Measurements from ENCODE around the gene RGL1.

The RGL1 gene

DNA sequence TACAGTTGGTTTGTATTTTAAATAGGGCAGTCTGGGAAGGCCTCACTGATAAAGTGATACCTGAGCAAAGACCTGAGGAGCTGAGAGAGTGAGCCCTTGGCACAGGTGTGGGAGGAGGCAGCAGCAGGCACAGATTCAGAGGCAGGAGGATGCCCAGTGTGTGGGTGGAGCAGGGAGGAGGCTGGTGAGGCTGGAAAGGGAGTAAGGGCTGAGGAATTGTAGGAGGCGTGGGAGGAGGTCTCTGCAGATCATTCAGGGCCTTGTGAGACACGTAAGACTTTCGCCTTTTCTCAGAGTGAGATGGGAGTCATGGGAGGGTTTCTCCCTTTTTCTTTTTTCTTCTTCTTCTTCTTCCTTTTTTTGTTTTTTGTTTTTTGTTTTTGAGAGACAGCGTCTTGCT, 58.0 kb downstream of the RGL1 start:
- TF ChIP-seq, protein P1, sequence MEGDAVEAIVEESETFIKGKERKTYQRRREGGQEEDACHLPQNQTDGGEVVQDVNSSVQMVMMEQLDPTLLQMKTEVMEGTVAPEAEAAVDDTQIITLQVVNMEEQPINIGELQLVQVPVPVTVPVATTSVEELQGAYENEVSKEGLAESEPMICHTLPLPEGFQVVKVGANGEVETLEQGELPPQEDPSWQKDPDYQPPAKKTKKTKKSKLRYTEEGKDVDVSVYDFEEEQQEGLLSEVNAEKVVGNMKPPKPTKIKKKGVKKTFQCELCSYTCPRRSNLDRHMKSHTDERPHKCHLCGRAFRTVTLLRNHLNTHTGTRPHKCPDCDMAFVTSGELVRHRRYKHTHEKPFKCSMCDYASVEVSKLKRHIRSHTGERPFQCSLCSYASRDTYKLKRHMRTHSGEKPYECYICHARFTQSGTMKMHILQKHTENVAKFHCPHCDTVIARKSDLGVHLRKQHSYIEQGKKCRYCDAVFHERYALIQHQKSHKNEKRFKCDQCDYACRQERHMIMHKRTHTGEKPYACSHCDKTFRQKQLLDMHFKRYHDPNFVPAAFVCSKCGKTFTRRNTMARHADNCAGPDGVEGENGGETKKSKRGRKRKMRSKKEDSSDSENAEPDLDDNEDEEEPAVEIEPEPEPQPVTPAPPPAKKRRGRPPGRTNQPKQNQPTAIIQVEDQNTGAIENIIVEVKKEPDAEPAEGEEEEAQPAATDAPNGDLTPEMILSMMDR (IDR thresholded peaks at IDR 0.05; ENCODE audit: insufficient read depth, missing control alignments) = no peak
- no peak for FAIRE-seq
- DNase-seq (ENCODE audit: insufficient read length, low spot score) = no peak

DNA sequence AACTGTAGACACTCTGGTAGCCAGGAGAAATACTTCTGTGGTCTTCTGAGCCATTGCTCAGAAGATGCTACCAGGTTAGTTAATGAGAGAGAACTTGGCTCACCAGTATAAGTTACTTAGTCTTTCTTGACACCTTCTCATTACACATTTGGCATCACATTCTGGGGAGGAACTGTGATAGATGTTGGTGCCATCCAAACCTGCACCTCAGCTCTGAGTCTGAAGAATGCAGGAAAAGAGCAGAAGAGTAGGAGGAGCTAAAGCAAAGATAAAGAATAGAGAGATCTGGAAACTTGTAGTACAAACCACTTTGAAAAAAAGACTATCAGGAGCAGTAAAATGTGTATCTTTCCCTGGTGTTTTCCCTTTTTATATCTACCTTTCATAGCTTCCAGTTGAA, 58.9 kb downstream of the RGL1 start:
- no peak for FAIRE-seq
- DNase-seq (ENCODE audit: insufficient read length, low spot score) = no peak
- TF ChIP-seq, protein P1 (IDR thresholded peaks at IDR 0.05; ENCODE audit: insufficient read depth, missing control alignments) = no peak

DNA sequence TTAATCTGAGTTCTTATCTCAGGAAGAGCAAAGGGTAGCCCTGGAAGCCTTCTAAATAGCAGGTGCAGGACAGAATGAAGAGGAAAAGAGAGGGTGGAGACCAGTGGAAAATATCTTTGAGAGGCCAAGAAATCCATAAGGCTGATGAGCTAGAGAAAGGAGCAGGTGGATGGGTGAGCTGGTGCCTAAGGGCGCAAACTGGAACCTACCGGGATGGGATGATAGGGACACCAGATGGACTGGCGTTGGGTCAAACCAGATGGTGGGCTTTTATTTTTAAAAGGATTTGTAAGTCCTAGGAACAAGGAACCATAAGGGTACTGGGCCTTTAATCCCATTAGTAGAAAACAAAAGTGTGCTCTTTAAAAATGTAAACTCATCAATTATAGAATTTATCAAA, 59.7 kb downstream of the RGL1 start:
- FAIRE-seq = no peak
- TF ChIP-seq, protein P1 (IDR thresholded peaks at IDR 0.05; ENCODE audit: insufficient read depth, missing control alignments) = no peak
- no peak for DNase-seq (ENCODE audit: insufficient read length, low spot score)

DNA sequence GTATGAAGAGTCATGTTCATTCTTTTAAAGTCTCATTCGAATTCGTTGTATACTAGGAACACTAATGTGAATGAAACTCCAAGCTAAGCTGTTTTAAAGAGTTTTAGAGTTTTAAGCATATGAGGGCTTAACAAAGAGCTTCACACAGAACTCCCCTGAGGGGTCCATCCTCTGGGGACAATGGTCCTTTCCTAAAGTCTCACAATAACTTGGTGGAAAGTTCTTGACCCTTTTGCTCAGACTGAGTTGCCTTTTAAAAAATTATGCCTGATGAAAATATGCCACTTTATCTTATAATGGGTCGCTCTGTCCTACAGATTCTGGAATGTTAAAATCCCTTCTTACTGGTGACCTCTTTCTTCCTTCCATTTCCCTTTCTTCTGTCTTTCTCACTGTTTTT, 64.3 kb downstream of the RGL1 start:
- FAIRE-seq = no peak
- TF ChIP-seq, protein P1 (IDR thresholded peaks at IDR 0.05; ENCODE audit: insufficient read depth, missing control alignments) = no peak
- no peak for DNase-seq (ENCODE audit: insufficient read length, low spot score)

DNA sequence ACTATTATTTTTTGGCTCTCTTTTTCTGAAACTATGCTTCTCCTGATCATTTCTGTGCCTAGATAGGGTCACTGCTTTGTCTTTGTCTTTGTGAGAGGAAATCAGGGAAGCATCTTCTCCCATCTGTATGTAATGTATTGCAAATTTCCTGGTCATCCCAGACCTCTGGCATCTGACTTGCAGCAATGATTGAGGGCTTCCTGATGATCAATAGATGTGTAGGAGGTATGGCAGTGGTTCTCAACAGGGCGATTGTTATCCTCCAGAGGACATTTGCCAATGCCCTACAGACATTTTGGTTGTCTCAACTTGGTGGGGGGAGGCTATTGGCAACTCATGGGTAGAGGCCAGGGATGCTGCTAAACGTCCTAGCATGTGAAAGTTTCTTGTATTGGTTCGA, 64.7 kb downstream of the RGL1 start:
- no peak for FAIRE-seq
- DNase-seq (ENCODE audit: insufficient read length, low spot score) = no peak
- TF ChIP-seq, protein P1 (IDR thresholded peaks at IDR 0.05; ENCODE audit: insufficient read depth, missing control alignments) = no peak

DNA sequence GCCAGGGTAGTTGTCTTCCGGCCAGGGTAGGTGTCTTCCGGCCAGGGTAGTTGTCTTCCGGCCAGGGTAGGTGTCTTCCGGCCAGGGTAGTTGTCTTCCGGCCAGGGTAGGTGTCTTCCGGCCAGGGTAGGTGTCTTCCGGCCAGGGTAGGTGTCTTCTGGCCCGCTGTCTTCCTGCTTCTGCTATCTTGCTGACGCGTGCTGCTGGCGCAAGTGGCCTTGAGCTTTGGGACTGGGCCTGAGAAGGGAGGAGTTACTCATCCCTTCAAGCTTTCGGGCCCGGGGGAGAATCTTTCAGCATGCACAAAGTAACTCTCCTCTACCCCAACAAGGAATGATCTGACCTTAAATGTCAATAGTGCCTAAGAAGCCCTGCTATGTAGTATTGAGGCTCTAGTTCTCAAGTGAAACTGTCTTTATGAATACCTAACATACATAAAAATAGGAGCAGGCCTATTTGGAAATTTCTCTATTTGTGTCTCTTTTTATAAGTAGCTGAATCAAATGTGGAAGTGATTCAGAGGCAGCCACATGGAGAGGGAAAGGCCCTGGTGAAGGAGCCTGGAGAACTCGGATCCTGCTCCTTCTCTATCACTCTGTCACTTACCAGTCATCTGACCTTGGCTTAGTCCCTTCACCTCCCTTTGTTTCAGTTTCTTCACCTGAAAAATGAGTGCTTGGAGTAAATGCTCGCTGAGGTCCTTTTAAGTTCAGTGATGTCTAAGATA, 65.6 kb downstream of the RGL1 start:
- no peak for FAIRE-seq
- TF ChIP-seq, protein P1 (IDR thresholded peaks at IDR 0.05; ENCODE audit: insufficient read depth, missing control alignments) = no peak
- DNase-seq (ENCODE audit: insufficient read length, low spot score) = no peak

DNA sequence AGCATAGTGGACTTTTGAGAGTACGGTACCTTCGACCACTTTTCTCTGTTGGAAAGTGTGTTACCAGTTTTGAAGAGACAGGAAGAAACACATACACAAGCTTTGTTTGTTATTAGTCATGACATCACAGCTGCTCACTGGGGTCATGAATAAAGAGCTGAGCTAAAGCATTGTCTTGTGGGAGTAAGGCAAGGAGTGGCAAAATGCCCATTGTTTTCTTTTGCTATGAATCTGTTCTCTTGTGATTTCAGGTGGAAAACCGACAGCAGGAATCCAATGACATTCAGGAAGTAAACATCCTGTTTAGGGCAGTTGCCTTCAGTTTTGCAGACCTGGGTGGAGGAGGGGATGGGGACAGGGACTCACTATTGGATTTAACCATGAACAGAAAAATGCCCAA, 66.2 kb downstream of the RGL1 start:
- FAIRE-seq (no peak), DNase-seq (ENCODE audit: insufficient read length, low spot score) (no peak)
- TF ChIP-seq, protein P1 (IDR thresholded peaks at IDR 0.05; ENCODE audit: insufficient read depth, missing control alignments) = no peak
